CD4-positive, alpha-beta T cell treated with Interleukin-12 subunit alpha and Interleukin-12 subunit beta, for 1 hour (primary cell): ENCODE results near the gene SGTA.

ENCODE experiments used
- DNase-seq: peaks from one replicate; pipeline ENCODE4 v3.0.0-alpha.2; 2020

Gene SGTA

GRCh38 chr19:2768365-2769132 lies 14.5 kb downstream of the SGTA start:
- no peak for DNase-seq

DNA sequence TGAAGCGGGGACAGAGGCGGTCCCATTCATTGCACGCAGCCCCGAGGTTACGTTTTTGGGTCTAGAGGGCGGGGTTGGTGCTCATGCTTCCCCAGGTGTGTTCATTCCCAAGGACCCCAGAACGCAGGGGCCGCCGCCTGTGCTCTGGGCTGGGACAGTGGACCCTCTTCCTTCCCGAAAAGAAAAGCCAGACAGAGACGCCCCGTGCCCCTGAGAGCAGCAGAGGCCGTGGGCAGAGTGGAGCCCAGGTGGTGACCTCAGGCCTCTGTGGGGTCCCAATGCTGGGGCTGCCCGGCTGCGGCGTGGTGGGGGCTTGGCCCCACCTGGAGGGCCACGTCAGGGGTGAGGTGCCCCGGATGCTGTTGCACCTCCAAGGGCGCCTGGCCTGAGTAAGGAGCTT lies 15.4 kb downstream of the SGTA start:
- DNase-seq = no peak

- no peak for DNase-seq
Observed at GRCh38 chr19:2766594-2767372, 16.3 kb downstream of the SGTA start.

DNA sequence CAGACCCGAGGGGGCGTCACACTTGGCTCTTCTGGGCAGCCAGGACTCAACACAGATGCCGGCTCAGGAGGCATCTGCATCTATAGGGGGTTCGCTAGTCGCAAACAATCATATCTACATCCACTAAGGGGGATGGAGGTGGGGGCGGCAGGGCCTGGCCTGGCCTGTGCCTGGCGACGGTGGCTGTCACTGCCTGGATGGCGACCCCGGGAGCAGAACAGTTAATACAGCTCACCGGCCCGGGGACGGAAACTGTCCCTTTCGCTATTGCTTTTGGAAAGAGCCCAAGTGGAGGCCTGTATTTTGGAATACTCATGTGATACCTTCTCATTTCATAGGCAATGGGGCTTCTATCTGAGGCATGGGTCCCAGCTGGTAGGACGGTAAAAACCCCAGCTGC lies 17.7 kb downstream of the SGTA start:
- DNase-seq = no peak

DNA sequence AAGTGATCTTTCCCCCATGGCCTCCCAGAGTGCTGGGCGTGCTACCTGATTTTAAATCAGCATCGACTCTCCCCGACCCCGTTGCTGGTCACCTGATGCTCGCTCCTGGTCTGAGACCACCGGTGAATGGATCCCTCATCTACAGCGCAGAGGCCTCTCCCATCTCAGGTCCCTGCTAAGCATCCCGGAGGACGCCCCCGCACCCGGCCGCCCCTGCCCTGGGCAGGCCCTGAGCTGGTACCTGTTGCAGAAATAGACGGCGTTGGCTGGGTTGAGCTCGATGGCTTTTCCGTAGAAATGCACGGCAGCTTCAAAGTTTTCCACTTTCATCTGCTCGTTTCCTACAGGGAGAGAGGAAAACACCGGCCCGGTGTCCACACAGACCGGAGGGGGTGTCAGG lies 18.1 kb downstream of the SGTA start:
- no peak for DNase-seq

DNA sequence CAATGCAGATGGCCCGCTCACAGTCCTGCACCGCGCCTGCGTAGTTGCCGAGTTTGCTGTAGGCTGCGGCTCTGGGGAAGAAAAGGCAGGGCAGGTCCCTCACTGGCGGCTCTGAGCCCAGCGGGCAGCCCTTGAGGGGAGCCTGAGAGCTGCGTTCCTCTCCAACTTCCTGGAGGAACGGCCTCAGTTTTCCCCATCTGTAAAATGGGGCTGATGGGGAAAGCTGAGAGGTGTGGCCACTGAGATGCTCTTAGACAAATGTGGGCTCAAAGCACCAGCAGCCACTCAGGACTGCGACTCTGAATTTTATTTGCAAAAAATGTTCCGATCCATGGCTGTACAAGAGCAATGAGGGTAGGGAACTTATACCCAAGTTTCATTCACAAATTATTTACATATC lies 19.4 kb downstream of the SGTA start:
- DNase-seq = no peak

- no peak for DNase-seq
Observed at GRCh38 chr19:2762783-2763496, 20.1 kb downstream of the SGTA start.

GRCh38 chr19:2761876-2762782 lies 20.9 kb downstream of the SGTA start:
- no peak for DNase-seq

DNA sequence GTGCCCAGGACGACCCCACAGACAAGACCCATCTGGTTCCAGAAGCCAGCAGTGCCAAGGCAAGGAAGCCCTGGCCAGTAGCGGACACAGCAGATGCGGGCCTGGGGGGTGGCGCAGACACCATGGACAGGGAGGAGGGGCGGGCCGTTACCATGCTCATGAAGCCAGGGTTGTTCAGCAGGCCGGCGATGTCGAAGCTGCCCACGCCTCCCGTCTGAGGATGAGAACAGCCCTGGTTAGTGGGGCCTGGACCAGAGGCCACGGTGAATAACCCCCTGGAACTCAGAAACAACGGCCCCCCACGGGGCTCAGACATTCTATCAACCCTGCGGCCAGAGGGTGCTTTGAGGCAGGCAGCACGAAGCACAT lies 21.8 kb downstream of the SGTA start:
- DNase-seq = no peak

DNA sequence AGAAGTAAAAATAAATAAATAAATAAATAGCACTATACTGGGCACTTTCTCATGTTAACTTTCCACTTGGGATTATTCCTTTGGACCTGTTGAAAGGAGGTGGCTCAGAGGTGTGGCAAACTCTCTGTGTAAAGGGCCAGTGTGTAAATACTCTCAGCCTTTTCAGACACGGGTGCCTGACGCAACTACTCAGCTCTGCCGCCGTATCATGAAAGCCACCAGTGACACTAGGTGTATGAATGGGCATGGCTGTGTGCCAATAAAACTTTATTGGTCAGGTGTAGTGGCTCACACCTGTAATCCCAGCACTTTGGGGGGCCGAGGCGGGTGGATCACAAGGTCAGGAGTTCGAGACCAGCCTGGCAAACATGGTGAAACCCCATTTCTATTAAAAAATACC lies 23.1 kb downstream of the SGTA start:
- DNase-seq = no peak

DNA sequence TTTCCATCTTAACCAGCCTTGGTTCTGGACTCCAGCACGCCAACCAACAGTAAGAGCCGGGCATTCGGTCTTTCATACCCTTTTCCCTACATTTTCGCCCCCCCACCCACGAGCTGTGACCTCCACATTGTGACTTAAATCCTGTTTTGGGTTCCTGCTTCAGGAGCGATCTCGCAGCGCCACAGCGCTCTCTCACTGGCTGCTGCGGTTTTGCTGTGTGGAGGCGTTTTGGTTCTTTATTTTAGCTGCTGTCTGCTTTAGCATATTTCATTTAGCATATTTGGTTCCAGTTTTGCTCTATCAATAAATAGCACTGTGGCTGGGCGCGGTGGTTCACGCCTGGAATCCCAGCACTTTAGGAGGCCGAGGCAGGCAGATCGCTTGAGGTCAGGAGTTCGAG lies 23.7 kb downstream of the SGTA start:
- no peak for DNase-seq

GRCh38 chr19:2758601-2759313 lies 24.3 kb downstream of the SGTA start:
- no peak for DNase-seq

DNA sequence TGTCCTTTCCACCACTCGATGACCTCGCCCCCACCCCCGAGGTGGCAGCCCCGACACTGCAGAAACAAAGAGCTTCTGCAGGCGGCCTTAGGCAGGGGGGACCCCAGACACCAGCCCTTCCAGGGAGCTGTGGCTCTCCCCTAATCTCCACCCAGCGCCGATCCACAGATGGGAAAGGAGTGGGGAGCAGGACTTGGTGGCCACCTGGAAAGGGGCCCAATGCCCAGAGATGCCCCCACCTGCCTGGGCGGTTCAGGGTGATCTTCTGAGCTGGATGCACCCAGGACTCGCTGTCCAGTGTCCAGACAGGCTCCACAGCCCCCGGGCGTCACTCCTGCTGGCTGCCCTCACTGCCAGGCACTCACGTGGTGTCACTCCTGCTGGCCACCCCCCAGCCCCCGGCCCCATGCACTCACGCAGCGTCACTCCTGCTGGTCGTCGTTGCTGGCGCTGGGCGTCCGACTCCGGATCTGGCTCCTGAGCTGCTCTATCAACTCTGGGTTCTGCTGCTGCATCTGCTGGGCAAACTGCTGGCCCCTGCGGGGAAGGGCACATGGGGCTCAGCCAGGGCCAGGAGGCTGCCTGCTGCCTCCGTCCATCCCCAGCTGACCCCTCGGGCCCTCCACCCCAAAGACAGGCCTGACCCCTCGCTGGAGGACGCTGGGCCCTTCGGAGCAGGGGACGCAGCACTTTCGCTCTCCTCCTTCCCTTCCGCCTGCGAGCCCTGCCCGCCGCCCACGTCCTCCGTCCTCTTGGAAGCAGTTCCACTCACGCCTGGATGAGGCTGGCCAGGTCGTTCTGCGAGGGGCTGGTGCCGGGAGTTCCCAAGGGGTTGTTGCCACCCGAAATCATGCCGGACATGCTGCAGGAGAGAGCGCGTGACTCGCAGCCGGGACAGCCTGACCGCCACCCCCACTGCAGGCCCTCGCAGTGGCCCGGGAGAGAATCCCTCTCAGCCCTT lies 25.9 kb downstream of the SGTA start:
- DNase-seq = no peak

- DNase-seq = no peak
Observed at GRCh38 chr19:2756477-2756876, 26.6 kb downstream of the SGTA start.

- DNase-seq = no peak
Observed at GRCh38 chr19:2755811-2756210, 27.3 kb downstream of the SGTA start.

DNA sequence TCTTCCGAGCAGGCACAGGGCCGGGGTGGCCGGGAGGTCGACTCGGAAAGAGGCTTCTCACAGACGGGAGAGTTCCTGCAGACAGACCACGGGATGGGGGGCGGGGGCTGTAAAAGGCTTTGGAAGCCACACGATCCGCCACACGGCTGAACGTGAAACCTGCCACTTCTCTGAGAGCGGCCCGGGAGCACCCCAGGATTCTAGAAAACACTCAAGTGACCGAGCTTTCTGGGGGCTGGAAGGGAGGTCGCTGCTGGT lies 27.7 kb downstream of the SGTA start:
- no peak for DNase-seq

DNA sequence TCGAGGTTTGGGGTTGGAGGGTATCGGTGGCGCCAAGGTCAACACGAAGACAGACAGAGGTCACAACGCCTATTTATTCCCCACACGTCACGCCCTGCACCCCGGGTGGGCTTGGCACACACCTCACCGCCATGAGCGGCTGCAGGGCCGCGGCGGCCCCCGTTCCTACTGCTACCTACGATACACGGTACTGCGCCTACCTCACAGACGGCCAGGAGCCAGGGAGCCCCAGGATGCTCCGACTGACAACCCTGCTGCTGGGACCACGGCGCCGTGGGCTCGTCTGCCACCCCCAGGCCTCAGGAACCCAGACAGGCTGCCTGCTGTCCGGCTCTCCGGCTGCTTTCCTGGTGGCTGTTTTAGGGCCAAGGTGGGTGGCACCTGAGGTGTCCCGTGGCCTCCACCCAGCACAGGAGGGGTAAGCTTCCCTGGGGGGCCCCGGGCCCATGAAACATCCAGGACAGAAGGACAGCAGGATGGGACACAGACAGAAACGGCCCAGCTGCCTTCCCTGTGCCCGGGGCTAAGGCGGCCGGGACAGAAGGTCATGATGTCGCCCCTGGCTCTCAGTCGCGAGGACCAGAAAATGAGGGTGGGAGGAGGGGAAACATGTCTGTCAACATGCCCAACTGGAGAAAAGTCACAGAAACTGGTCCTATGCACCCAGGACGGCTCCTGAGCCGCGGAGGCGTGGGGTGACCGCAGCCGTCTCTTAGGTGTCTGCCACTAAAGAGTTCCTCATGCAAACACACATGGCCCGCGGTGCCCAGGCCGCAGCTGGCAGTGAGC lies 28.2 kb downstream of the SGTA start:
- DNase-seq = no peak

DNA sequence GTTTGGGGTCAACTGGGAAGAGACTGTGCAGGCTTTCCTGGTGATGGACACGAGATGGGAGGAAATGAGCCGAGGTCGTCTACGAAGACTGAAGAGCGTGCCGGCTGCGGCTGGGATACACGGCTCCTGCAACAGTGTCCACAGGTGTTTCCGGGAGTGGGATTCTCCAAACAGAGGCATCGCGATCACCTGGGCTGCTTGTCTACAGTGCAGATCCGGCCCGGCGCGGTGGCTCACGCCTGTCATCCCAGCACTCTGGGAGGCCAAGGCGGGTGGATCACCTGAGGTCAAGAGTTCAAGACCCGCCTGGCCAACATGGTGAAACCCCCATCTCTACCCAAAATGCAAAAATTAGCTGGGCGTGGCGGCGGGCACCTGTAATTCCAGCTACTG lies 31.6 kb downstream of the SGTA start:
- no peak for DNase-seq

GRCh38 chr19:2750808-2751437 lies 32.1 kb downstream of the SGTA start:
- DNase-seq = no peak

DNA sequence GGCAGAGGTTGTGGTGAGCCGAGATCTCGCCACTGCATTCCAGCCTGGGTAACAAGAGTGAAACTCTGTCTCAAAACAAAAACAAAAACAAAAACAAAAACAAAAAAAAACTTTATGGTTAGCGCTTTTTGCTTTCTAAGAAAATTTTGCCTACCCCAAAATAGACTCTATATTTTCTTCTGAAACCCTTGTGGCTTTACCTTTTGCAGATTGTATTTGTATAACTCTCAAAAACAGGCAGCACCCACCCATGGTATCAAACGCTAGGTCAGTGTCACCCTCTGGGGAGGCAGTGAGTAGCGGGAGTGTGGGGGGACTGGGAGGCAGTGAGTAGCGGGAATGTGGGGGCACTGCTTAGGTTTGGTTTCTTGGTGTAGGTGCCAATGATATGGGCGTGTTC lies 35.7 kb downstream of the SGTA start:
- no peak for DNase-seq
